GM12878 (cell line): ENCODE results near the gene LPCAT3. TPM values are rescaled to one million over a fixed set of nuclear protein-coding genes. Genes with fewer than 3 reads are reported as not detected.

Source experiments
- ATAC-seq: fragments of 200-7000 bp; cut with Tn5 transposase; 3 replicates; pipeline ENCODE4 v1.9.1; 2020; ENCODE audit warnings: mild to moderate bottlenecking, moderate library complexity
- BruUV-seq: library from RNA; stranded (reverse); fragments of 400-500 nt; replicated peaks from 2 replicates; lab custom pipeline; 2021; lab: Mats Ljungman, UMichigan
- CTCF ChIA-PET: fragments of 300-600 bp; sonication (Branson Sonifier 250); formaldehyde crosslinking; extraction: SDS; loops from one replicate; lab custom pipeline; 2021; ENCODE audit warnings: inconsistent platforms; lab: Yijun Ruan, JAX
- POLR2A ChIA-PET: fragments of 350-600 bp; formaldehyde crosslinking; extraction: SDS; loops from one replicate; lab custom pipeline; 2021; ENCODE audit warnings: inconsistent platforms; lab: Charles Lee
- RAD21 ChIA-PET: fragments of 300-600 bp; sonication (Branson Sonifier 250); formaldehyde crosslinking; loops from one replicate; lab custom pipeline; 2023; ENCODE audit warnings: antibody characterized with exemption; ENCODE audit not compliant: unreplicated experiment; lab: Charles Lee
- SMC1A ChIA-PET: fragments of 300-600 bp; sonication (Branson Sonifier 250); formaldehyde crosslinking; loops from one replicate; lab custom pipeline; 2023; ENCODE audit not compliant: unreplicated experiment, uncharacterized antibody; lab: Charles Lee
- DNase-seq: peaks from one replicate; pipeline ENCODE4 v3.0.0-alpha.2; 2011; ENCODE audit warnings: low read depth, low spot score
- FAIRE-seq: peaks from 3 replicates; lab custom pipeline; 2011; peaks lifted over from hg19 to GRCh38; lab: Jason Lieb, UNC
- H2AFZ ChIP-seq: 2 replicates; pipeline ENCODE4 v1.6.0; 2011; ENCODE audit warnings: low read depth, low read length, control low read depth; ENCODE audit not compliant: control insufficient read depth
- H3K27ac ChIP-seq: 2 replicates; pipeline ENCODE4 v1.5.1; 2011; ENCODE audit warnings: control low read depth; ENCODE audit not compliant: control insufficient read depth, insufficient read depth
- H3K27me3 ChIP-seq, 2 experiments: replicated peaks in 1 of 2; 2 replicates each; pipeline versions ENCODE4 v1.6.0 to v1.6.1; 2011; ENCODE audit warnings: low read length in 1 of 2; ENCODE audit not compliant: control insufficient read depth in 2 of 2, insufficient read depth in 2 of 2
- H3K36me3 ChIP-seq, 2 experiments: 2 replicates each; pipeline ENCODE4 v1.5.1; 2011; ENCODE audit warnings: low read length in 1 of 2; ENCODE audit not compliant: control insufficient read depth in 2 of 2, insufficient read depth in 2 of 2
- H3K4me1 ChIP-seq: 2 replicates; pipeline ENCODE4 v1.6.1; 2011; ENCODE audit warnings: mild to moderate bottlenecking, low read length, moderate library complexity, mixed read lengths; ENCODE audit not compliant: control insufficient read depth, insufficient read depth
- H3K4me2 ChIP-seq: 2 replicates; pipeline ENCODE4 v1.6.0; 2011; ENCODE audit warnings: control low read depth; ENCODE audit not compliant: control insufficient read depth, insufficient read depth
- H3K4me3 ChIP-seq: fragments of 200-600 bp; sonication (generic); 2 replicates; pipeline ENCODE4 v1.5.1; 2016
- H3K79me2 ChIP-seq: 2 replicates; pipeline ENCODE4 v1.6.0; 2011; ENCODE audit warnings: low read length; ENCODE audit not compliant: control insufficient read depth, insufficient read depth
- H3K9ac ChIP-seq: 2 replicates; pipeline ENCODE4 v1.8.0; 2011; ENCODE audit warnings: low read length, control low read depth, mixed read lengths; ENCODE audit not compliant: control insufficient read depth, insufficient read depth
- H3K9me3 ChIP-seq: replicated peaks from 3 replicates; pipeline ENCODE4 v1.5.1; 2011; ENCODE audit warnings: mild to moderate bottlenecking, low read length; ENCODE audit not compliant: control insufficient read depth, insufficient read depth
- H4K20me1 ChIP-seq: 2 replicates; pipeline ENCODE4 v1.6.0; 2011; ENCODE audit not compliant: control insufficient read depth, insufficient read depth
- BHLHE40 ChIP-seq, 2 experiments: fragments of 450-650 bp in 1 of 2; IDR thresholded peaks; 2 replicates each; pipeline ENCODE4 v1.6.1; 2011 to 2017; ENCODE audit warnings: low read depth in 2 of 2, borderline replicate concordance in 1 of 2, improper control_type of control experiment in 1 of 2, low read length in 1 of 2, mild to moderate bottlenecking in 1 of 2
- GATAD2B ChIP-seq: fragments of 450-650 bp; conservative IDR thresholded peaks from 2 replicates; pipeline ENCODE4 v1.6.1; 2017; ENCODE audit warnings: low read depth, mild to moderate bottlenecking, moderate library complexity
- LARP7 ChIP-seq: fragments of 450-650 bp; IDR thresholded peaks from 2 replicates; pipeline ENCODE4 v1.6.1; 2017; ENCODE audit warnings: mild to moderate bottlenecking
- RAD51 ChIP-seq: fragments of 450-650 bp; IDR thresholded peaks from 2 replicates; pipeline ENCODE4 v1.6.1; 2016; ENCODE audit warnings: moderate library complexity, mild to moderate bottlenecking, inconsistent platforms
- SMARCA5 ChIP-seq: fragments of 450-650 bp; IDR thresholded peaks from 2 replicates; pipeline ENCODE4 v1.6.1; 2017; ENCODE audit warnings: mild to moderate bottlenecking
- SMC3 ChIP-seq: IDR thresholded peaks from 2 replicates; pipeline ENCODE4 v1.6.1; 2011; ENCODE audit warnings: low read length, improper control_type of control experiment, borderline replicate concordance
- SREBF2 ChIP-seq: IDR thresholded peaks from 2 replicates; pipeline ENCODE4 v1.6.1; 2012; ENCODE audit warnings: mild to moderate bottlenecking, low read length
- TCF7 ChIP-seq: IDR thresholded peaks from 2 replicates; pipeline ENCODE4 v1.6.1; 2014; ENCODE audit warnings: antibody characterized with exemption, borderline replicate concordance
- WGBS: methylation state at CpG from one replicate; pipeline ENCODE4 v1.1.6; 2016; ENCODE audit warnings: low lambda C conversion rate; ENCODE audit not compliant: insufficient replicate concordance, insufficient coverage; ENCODE audit errors: missing lambda C conversion rate; 5-methylcytosine and 5-hydroxymethylcytosine counted together
- in situ Hi-C: fragments of 300-500 bp; cut with MboI; formaldehyde crosslinking; loops from 9 replicates; pipeline ENCODE4 v1.14.3; 2018; ENCODE audit warnings: mixed read lengths
- intact Hi-C: fragments of 100-400 bp; cut with micrococcal nuclease; formaldehyde crosslinking; loops from one replicate; pipeline ENCODE4 v1.14.2; 2022; ENCODE audit not compliant: unreplicated experiment
- polyA plus RNA-seq, 11 experiments: library from polyadenylated mRNA; depleted of rRNA in 4 of 11; unstranded in 6 of 11; stranded (reverse) in 5 of 11; fragments of >200 nt; fragmentation: Nextera tagmentation in 4 of 11; fragmentation: Illumina TruSeq in 1 of 11; extraction: Ambion mirVana in 4 of 11; extraction: Trizol in 1 of 11; gene quantifications; 1 replicate in 1 of 11; 2 replicates in 10 of 11; pipeline versions ENCODE4 v1.2.1 to v1.2.3, GENCODE V29; 2011 to 2016; ENCODE audit warnings: inconsistent platforms in 2 of 11, missing spikeins in 2 of 11, low read depth in 1 of 11
- total RNA-seq, 4 experiments: library from RNA; depleted of rRNA in 3 of 4; stranded (reverse); fragments of >200 nt in 3 of 4; fragmentation: Illumina TruSeq in 1 of 4; extraction: Trizol in 1 of 4; gene quantifications; 2 replicates each; pipeline versions ENCODE4 v1.2.1 to v1.2.3, GENCODE V29; 2013 to 2021
- TF ChIP-seq, protein P1 (sequence below): fragments of 450-650 bp; IDR thresholded peaks from 2 replicates; pipeline ENCODE4 v1.6.1; 2018; ENCODE audit warnings: borderline replicate concordance, mild to moderate bottlenecking; ENCODE audit not compliant: partially characterized antibody
- TF ChIP-seq, protein P2 (sequence below): fragments of 450-650 bp; formaldehyde crosslinking; IDR thresholded peaks from 2 replicates; pipeline ENCODE4 v1.4.0; 2020; ENCODE audit warnings: mild to moderate bottlenecking, moderate library complexity
- TF ChIP-seq, protein P3 (sequence below): fragments of 450-650 bp; IDR thresholded peaks from 2 replicates; pipeline ENCODE4 v1.6.1; 2016; ENCODE audit warnings: mild to moderate bottlenecking

The LPCAT3 gene
- total and polyA plus RNA-seq, 10 of the 15 experiments (the other 5 are each of a cell fraction or from before 2014, with no cell fraction given), result 2.6 to 48.3 (median 23.0) TPM

DNA sequence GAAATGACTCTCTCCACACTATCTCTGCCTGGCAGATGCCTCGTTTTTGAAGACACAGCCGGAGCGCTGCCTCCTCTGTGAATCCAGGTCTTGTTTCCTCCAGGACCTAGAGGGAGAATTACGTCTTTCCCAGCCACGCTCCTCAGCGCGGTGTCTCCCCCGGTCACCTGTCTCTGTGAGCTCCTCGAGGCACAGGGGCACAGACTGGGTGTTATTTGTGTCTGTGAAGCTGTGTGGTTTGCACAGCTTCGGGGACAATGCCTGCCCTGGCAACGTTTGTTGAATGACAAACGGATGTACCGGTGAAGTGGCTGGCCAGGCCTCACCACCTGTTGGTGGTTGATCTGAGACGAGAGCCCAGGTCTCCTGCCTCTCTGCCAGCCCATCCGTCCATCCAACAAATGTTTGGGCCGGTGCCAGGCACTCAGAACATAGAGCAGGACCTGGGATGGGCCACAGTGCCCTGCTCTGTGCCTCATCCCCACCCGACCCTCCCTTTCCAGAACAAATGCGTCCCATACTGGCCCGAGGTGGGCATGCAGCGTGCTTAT lies 61.0 kb downstream of the LPCAT3 start:
- H3K4me3 ChIP-seq, result peak overlapping the region; percentile 95; the same call in 1 of the 2 replicates
- intact Hi-C loops, result no loop called here
- no TSS peak for BruUV-seq

More for the DNA sequence above, 61.0 kb downstream of the LPCAT3 start:
- WGBS, result 48% methylated on average over 20 of the region's 20 CpGs
- no peaks in the 10 kb centered on the region for H3K9me3 ChIP-seq
- peaks cover 85% of the 10 kb centered on the region for H3K4me1 ChIP-seq
- in situ Hi-C loops, result loop anchor here (25.0 kb wide), 1 partner anchor 1680 kb away; no protein-coding TSS in a partner anchor
- H3K27me3 ChIP-seq, result no peaks in the 10 kb centered on the region
- ATAC-seq (no peak), DNase-seq (no peak), FAIRE-seq (no peak)
- no peaks in the 10 kb centered on the region for H4K20me1 ChIP-seq
- H3K27ac ChIP-seq, result peak overlapping the region; percentile 99
- TF ChIP-seq SMC3, result no peak
- TF ChIP-seq, protein P1, sequence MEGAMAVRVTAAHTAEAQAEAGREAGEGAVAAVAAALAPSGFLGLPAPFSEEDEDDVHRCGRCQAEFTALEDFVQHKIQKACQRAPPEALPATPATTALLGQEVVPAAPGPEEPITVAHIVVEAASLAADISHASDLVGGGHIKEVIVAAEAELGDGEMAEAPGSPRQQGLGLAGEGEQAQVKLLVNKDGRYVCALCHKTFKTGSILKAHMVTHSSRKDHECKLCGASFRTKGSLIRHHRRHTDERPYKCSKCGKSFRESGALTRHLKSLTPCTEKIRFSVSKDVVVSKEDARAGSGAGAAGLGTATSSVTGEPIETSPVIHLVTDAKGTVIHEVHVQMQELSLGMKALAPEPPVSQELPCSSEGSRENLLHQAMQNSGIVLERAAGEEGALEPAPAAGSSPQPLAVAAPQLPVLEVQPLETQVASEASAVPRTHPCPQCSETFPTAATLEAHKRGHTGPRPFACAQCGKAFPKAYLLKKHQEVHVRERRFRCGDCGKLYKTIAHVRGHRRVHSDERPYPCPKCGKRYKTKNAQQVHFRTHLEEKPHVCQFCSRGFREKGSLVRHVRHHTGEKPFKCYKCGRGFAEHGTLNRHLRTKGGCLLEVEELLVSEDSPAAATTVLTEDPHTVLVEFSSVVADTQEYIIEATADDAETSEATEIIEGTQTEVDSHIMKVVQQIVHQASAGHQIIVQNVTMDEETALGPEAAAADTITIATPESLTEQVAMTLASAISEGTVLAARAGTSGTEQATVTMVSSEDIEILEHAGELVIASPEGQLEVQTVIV, result no peak
- no peak for TF ChIP-seq TCF7
- TF ChIP-seq SMARCA5, result peak; percentile 61; the same call in 1 of the 2 replicates
- peak; percentile 35; the same call in 1 of the 2 replicates for TF ChIP-seq LARP7
- TF ChIP-seq GATAD2B, result 0 out of 2 replicates have a peak, but pooled peaks have one; percentile 9
- no peak for TF ChIP-seq BHLHE40 (IDR thresholded peaks at IDR 0.05; ENCODE audit: borderline replicate concordance in 1 of 2, low read depth in 2 of 2, low read length in 1 of 2)
- TF ChIP-seq RAD51, result no peak
- TF ChIP-seq SREBF2, result no peak
- TF ChIP-seq, protein P2, sequence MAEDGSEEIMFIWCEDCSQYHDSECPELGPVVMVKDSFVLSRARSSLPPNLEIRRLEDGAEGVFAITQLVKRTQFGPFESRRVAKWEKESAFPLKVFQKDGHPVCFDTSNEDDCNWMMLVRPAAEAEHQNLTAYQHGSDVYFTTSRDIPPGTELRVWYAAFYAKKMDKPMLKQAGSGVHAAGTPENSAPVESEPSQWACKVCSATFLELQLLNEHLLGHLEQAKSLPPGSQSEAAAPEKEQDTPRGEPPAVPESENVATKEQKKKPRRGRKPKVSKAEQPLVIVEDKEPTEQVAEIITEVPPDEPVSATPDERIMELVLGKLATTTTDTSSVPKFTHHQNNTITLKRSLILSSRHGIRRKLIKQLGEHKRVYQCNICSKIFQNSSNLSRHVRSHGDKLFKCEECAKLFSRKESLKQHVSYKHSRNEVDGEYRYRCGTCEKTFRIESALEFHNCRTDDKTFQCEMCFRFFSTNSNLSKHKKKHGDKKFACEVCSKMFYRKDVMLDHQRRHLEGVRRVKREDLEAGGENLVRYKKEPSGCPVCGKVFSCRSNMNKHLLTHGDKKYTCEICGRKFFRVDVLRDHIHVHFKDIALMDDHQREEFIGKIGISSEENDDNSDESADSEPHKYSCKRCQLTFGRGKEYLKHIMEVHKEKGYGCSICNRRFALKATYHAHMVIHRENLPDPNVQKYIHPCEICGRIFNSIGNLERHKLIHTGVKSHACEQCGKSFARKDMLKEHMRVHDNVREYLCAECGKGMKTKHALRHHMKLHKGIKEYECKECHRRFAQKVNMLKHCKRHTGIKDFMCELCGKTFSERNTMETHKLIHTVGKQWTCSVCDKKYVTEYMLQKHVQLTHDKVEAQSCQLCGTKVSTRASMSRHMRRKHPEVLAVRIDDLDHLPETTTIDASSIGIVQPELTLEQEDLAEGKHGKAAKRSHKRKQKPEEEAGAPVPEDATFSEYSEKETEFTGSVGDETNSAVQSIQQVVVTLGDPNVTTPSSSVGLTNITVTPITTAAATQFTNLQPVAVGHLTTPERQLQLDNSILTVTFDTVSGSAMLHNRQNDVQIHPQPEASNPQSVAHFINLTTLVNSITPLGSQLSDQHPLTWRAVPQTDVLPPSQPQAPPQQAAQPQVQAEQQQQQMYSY, result no peak
- TF ChIP-seq, protein P3, sequence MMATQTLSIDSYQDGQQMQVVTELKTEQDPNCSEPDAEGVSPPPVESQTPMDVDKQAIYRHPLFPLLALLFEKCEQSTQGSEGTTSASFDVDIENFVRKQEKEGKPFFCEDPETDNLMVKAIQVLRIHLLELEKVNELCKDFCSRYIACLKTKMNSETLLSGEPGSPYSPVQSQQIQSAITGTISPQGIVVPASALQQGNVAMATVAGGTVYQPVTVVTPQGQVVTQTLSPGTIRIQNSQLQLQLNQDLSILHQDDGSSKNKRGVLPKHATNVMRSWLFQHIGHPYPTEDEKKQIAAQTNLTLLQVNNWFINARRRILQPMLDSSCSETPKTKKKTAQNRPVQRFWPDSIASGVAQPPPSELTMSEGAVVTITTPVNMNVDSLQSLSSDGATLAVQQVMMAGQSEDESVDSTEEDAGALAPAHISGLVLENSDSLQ, result no peak
- ChIA-PET RAD21 (interaction anchor here (1.2 to 13.5 kb wide), 3 partner anchors 11 to 204 kb away, joined by 3 to 426 read pairs (median 6); partner anchors contain the start of genes C12orf57, MLF2, RNU7-1 and SPSB2), CTCF (interaction anchor here (0.6 to 13.2 kb wide), 7 partner anchors 9 to 155 kb away, joined by 3 to 645 read pairs (median 5); partner anchors contain the start of genes C12orf57, C1RL, PTPN6 and RNU7-1), POLR2A (interaction anchor here (2.1 to 13.5 kb wide), 2 partner anchors 8 to 13 kb away, joined by 7 to 524 read pairs; partner anchors contain the start of genes C12orf57, PTPN6 and RNU7-1), SMC1A (interaction anchor here (1.0 to 13.2 kb wide), 4 partner anchors 9 to 31 kb away, joined by 3 to 395 read pairs (median 5); partner anchors contain the start of genes C12orf57, PTPN6 and RNU7-1)
- peak overlapping the region; percentile 99 for H3K4me2 ChIP-seq
- H3K79me2 ChIP-seq, result peaks cover 90% of the 10 kb centered on the region
- H2AFZ ChIP-seq, result no peak overlapping the region
- peak overlapping the region; percentile 91 for H3K9ac ChIP-seq
- H3K36me3 ChIP-seq, result peaks cover 11 to 37% of the 10 kb centered on the region in 2 experiments
